DND-41 (cell line): ENCODE data around the gene TMEM167A.

Experiments
- ATAC-seq: fragments of 200-7000 bp; cut with Tn5 transposase; 3 replicates; pipeline ENCODE4 v1.9.1; 2021; ENCODE audit warnings: low read depth; ENCODE audit not compliant: insufficient read depth
- DNase-seq: peaks from one replicate; pipeline ENCODE4 v3.0.0-alpha.2; 2020
- H2AFZ ChIP-seq: 2 replicates; pipeline ENCODE4 v1.6.0; 2012; ENCODE audit warnings: low read depth, low read length
- H3K27ac ChIP-seq: 2 replicates; pipeline ENCODE4 v1.5.1; 2012; ENCODE audit warnings: low read length, inconsistent platforms
- H3K27me3 ChIP-seq: fragments of 200-600 bp; sonication (generic); 2 replicates; pipeline ENCODE4 v1.6.0; 2012; ENCODE audit warnings: low read length, mild to moderate bottlenecking, inconsistent platforms; ENCODE audit not compliant: insufficient read depth, poor library complexity
- H3K36me3 ChIP-seq: 2 replicates; pipeline ENCODE4 v1.5.1; 2012; ENCODE audit warnings: low read length, inconsistent platforms; ENCODE audit not compliant: insufficient read depth
- H3K4me1 ChIP-seq: 2 replicates; pipeline ENCODE4 v1.5.1; 2012; ENCODE audit warnings: mild to moderate bottlenecking, low read length; ENCODE audit not compliant: insufficient read depth
- H3K4me2 ChIP-seq: 2 replicates; pipeline ENCODE4 v1.6.0; 2012; ENCODE audit warnings: mild to moderate bottlenecking, moderate library complexity, low read length, inconsistent platforms; ENCODE audit not compliant: insufficient read depth
- H3K4me3 ChIP-seq, 2 experiments: fragments of 200-600 bp in 1 of 2; shearing (Covaris generic) in 1 of 2; 2 replicates each; pipeline ENCODE4 v1.5.1; 2012 to 2016; ENCODE audit warnings: inconsistent platforms in 2 of 2, low read length in 2 of 2, mild to moderate bottlenecking in 2 of 2, low read depth in 1 of 2, moderate library complexity in 1 of 2
- H3K79me2 ChIP-seq: 2 replicates; pipeline ENCODE4 v1.6.0; 2012; ENCODE audit warnings: low read length, inconsistent platforms; ENCODE audit not compliant: insufficient read depth
- H3K9ac ChIP-seq: 2 replicates; pipeline ENCODE4 v1.6.0; 2012; ENCODE audit warnings: low read depth, mild to moderate bottlenecking, inconsistent platforms, low read length, moderate library complexity
- H3K9me3 ChIP-seq: 2 replicates; pipeline ENCODE4 v1.5.1; 2012; ENCODE audit warnings: low read length, moderate library complexity, mild to moderate bottlenecking, inconsistent platforms; ENCODE audit not compliant: insufficient read depth, severe bottlenecking
- H4K20me1 ChIP-seq: 2 replicates; pipeline ENCODE4 v1.6.0; 2012; ENCODE audit warnings: low read length; ENCODE audit not compliant: insufficient read depth
- CTCF ChIP-seq: IDR thresholded peaks from 2 replicates; pipeline ENCODE4 v1.5.1; 2012; ENCODE audit warnings: borderline replicate concordance, low read length, moderate library complexity, mild to moderate bottlenecking; ENCODE audit not compliant: poor library complexity, severe bottlenecking; ENCODE audit errors: extremely low read depth
- EZH2 ChIP-seq: IDR thresholded peaks from 3 replicates; pipeline ENCODE4 v1.6.1; 2012; ENCODE audit warnings: borderline replicate concordance, low read depth, mild to moderate bottlenecking, moderate library complexity, low read length, inconsistent platforms; ENCODE audit not compliant: severe bottlenecking

TMEM167A gene

DNA sequence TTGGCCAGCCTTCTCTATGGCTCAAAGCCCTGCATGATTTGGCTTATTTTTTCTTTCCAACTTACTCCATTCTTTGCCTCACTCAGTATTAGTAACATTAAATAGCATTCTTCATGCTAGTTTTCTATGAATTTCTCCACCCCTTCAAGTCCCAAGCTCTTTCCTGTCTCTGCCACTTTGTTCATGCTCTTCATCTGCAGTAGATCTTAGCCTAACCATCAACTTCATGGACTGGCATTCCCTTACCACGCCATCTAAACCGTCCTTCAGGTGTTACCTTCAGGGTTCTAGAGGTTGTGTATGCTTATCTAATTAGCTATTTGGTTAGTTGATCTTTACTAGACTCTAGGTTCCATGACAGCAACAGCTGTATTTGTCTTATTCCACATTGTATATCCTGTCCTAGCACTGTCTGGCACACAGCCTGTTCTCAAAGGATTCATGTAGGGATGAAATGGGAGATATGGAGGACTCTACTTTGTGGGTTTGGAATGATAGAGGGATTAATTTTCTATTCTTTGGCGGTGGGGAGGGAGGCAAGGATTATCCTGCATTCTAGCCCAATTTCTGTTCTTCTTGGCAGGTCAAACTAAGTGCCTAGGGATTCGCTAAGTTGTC is 26.4 kb downstream of the TMEM167A start:
- DNase-seq (no peak), ATAC-seq (no peak)
- H3K9ac ChIP-seq = no peak overlapping the region
- H3K4me1 ChIP-seq = no peaks in the 10 kb centered on the region
- H3K27ac ChIP-seq = no peak overlapping the region
- H4K20me1 ChIP-seq = no peaks in the 10 kb centered on the region
- peaks cover 59% of the 10 kb centered on the region for H3K36me3 ChIP-seq
- no peak overlapping the region for H3K4me2 ChIP-seq
- no peaks in the 10 kb centered on the region for H3K27me3 ChIP-seq
- H3K9me3 ChIP-seq = no peaks in the 10 kb centered on the region
- H3K4me3 ChIP-seq = no peak overlapping the region
- no peak overlapping the region for H2AFZ ChIP-seq
- H3K79me2 ChIP-seq = peaks cover 8% of the 10 kb centered on the region; the same call in 1 of the 2 replicates
- TF ChIP-seq EZH2 (no peak), CTCF (no peak)

DNA sequence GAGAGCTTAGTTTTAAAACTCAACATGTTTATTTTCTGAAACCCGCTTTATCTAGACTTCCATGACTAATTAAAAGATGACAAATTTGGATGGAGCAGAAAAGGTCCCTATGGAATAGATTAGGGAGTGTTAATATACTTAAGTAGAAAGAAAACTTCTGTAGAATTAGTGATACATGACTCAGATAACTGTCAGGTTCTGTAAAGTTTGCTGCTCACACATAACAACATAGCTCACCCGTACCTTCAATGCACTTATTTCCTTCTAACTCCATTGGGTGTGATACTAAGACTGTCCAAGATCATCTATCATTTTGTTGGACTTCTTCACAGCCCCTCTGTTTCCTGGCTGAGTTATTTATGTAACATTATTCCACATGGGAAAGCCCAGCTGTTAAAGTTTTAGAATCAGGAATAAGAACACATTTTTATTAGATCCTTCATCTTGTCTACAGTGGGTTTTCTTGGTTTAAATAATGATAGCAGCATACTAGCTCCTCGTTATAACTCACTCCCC is 27.8 kb downstream of the TMEM167A start:
- Histone ChIP-seq H3K27me3 (no peaks in the 10 kb centered on the region), H3K9ac (no peak overlapping the region), H4K20me1 (no peaks in the 10 kb centered on the region), H3K27ac (no peak overlapping the region), H3K4me2 (no peak overlapping the region), H2AFZ (no peak overlapping the region), H3K36me3 (peaks cover 47% of the 10 kb centered on the region), H3K4me3 (no peak overlapping the region), H3K79me2 (0 out of 2 replicates have a peak, but pooled peaks cover under 1% of the 10 kb centered on the region), H3K9me3 (no peaks in the 10 kb centered on the region), H3K4me1 (no peaks in the 10 kb centered on the region)
- ATAC-seq (0 out of 3 replicates have a peak, but pooled peaks have one; percentile 9), DNase-seq (no peak)
- no peak for TF ChIP-seq CTCF
- TF ChIP-seq EZH2 = no peak

GRCh38 chr5:83048811-83049210 is 28.4 kb downstream of the TMEM167A start:
- Histone ChIP-seq H3K4me1 (no peaks in the 10 kb centered on the region), H3K27ac (no peak overlapping the region; the same call in 1 of the 2 replicates), H3K4me3 (no peak overlapping the region), H3K27me3 (no peaks in the 10 kb centered on the region), H2AFZ (no peak overlapping the region), H3K9me3 (no peaks in the 10 kb centered on the region), H3K79me2 (no peaks in the 10 kb centered on the region), H3K4me2 (no peak overlapping the region), H3K9ac (no peak overlapping the region), H4K20me1 (no peaks in the 10 kb centered on the region), H3K36me3 (peaks cover 41% of the 10 kb centered on the region; the same call in 1 of the 2 replicates)
- TF ChIP-seq CTCF (no peak), EZH2 (no peak)
- ATAC-seq (no peak), DNase-seq (no peak)
